Eye (tissue), 1 donor: ENCODE measurements around the gene LNPK.
"Not testable (repeated sequence)": the region's sequence is repeated elsewhere in the genome, so short reads cannot be mapped to it uniquely, and the experiment has no call there.

Source experiments
- DNase-seq: peaks from one replicate; pipeline ENCODE4 v3.0.0-alpha.2; 2015

Gene LNPK, protein sequence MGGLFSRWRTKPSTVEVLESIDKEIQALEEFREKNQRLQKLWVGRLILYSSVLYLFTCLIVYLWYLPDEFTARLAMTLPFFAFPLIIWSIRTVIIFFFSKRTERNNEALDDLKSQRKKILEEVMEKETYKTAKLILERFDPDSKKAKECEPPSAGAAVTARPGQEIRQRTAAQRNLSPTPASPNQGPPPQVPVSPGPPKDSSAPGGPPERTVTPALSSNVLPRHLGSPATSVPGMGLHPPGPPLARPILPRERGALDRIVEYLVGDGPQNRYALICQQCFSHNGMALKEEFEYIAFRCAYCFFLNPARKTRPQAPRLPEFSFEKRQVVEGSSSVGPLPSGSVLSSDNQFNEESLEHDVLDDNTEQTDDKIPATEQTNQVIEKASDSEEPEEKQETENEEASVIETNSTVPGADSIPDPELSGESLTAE

GRCh38 chr2:176001916-176002687 is at the start of gene LNPK:
Gene LNPK (minus strand): TSS chr2:176002267. CDS start chr2:175995584, 6,683 bp downstream.
- DNase-seq = peak; percentile 97

GRCh38 chr2:176039375-176039774 is 37.3 kb upstream of the LNPK start:
- no peak for DNase-seq

DNA sequence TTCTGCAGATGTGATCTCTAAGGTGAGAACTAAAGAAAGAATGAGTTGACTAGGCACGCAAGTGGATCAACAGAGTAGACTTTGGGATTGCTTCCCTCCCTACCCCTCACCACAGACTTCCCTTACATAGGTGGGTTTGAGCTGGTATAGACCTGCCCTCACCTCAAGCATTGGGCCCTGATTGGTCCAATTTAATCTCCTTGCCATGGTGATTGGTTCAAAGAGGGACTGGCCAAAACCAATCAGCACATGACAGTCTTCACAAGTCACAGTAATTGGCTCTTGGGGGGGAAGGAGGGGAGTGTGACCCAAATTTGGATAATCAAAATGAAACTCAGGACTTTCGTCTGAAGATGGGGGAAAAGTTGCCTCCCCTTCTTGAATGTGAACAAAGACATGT is 36.6 kb upstream of the LNPK start:
- DNase-seq = no peak

DNA sequence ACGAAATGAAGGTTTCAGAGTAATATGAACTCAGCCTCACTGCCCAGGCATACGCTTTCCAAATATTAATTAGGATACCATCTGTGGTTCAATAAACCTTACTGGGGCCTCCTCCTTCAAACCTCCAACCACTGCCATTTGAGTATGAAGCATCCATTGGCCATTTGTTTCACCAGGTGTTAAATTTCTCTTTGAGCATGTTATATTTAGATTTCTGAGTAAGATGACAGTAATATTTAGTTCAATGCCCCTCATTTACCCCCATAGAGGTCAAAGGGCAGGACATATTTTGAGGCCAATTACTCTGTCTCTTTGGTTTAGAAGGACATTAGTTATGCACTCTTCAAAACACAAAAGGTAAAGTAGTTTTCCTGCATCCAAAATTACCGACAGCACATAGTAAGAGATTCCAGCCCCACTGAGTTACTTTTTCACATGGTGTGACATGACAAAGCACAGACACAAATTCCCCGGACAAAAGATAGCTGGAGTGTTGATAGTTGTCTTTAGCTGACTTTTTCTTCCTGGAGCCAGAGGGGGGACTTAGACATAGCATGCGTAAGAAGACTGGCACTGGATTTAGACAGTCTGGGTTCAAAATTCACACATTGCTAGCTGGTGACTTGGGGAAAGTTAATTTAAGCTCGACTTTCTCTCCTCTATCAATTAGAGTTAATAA is 33.1 kb upstream of the LNPK start:
- no peak for DNase-seq

GRCh38 chr2:176027806-176028205 is 25.7 kb upstream of the LNPK start:
- DNase-seq = no peak

GRCh38 chr2:176025932-176026331 is 23.9 kb upstream of the LNPK start:
- no peak for DNase-seq

- DNase-seq = no peak
Measured at GRCh38 chr2:176024083-176024482, 22.0 kb upstream of the LNPK start.

GRCh38 chr2:176022048-176022447 is 20.0 kb upstream of the LNPK start:
- no peak for DNase-seq

GRCh38 chr2:176020400-176020799 is 18.3 kb upstream of the LNPK start:
- DNase-seq = no peak

DNA sequence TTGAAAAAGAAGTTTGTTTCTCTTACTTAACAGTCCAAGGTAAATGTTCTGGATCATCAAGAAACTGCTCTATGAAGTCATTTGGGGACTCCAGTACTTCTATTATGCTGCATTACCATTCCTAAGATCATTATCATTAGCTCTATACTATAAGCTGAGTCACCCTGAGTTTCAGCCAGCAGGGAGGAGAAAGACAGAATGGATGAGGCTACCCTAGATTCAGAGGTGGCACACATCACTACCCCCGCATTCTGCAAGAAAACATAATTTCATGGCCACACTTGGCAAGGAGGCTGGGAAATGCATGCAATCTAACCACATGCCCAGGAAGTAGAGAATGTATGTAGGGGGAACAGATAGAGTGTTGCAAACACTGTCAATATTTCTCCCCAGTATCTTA is 16.6 kb upstream of the LNPK start:
- DNase-seq = no peak

DNA sequence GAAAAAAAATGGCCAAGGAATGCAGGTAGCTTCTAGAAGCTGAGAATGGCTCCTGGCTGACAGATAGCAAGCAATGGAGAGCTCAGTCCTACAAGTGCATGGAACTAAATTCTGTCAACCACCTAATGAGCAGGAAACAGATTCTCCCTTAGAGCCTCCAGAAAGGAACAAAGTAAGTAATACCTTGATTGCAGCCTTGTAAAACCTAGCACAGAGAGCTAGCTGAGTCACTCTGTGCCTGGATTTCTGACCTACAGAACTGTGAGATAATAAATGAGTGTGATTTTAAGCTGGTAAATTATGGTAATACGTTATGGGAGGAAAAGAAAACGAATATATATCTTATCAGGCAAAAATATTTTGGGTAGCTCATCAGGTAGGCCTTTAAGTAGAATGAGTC is 7.4 kb upstream of the LNPK start:
- DNase-seq = no peak

- DNase-seq = no peak
Measured at GRCh38 chr2:176004934-176005333, 2.9 kb upstream of the LNPK start.

- DNase-seq = no peak
Measured at GRCh38 chr2:176003958-176004357, 1.9 kb upstream of the LNPK start.

DNA sequence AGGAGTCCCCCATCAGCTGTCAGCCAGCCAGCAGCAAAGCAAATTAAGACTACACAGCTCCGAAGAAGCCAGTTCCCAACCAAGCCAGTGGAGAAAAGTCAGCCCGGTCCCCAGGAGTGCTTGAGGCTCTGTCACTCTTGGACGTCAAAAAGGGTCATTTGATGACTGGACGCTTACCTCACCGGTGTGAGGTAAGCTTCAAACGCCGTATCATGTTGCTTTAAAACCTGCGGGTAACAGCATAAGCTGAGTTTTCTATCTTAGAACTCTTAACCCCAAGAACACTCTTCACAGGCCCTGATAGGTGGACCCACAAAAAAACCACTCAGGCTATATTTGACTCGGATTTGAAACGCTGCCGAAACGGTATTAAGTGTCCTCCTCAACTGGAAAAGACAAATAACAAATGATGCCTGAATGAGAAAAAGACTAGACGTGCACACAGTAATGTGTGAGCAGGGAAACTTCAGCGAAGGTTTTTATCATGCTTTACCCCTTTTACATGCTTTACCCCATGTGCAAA is 682 bp upstream of the LNPK start:
- no peak for DNase-seq

DNA sequence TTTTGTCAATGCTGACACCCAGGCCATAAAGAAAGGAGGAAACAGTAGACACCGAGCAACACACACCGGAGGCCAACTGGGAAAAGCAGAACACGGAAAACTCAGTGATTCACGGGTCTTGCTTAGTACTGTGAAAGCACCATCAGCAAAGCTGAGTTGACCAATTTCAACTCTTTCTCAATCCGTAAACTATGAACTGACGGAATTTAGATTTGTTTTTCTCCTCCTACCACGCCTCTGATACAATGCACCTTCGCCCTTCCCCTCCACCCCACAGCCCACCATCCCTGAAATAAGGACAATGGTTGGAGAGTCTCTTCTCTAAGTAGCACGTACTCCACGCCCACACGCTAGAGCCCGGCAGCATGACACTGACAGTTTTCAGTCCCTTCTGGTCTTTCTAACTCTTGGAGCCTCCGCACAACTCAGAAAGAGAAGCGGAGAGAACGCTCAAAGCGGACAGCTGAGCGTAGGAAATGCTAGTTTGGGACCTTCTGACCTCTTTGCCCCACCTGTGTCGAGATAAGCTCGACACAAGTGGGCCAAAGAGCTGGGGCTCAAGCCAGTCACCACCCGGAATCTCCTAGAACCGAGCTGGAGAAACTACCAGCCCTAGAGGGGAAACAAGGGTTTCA is 669 bp downstream of the LNPK start:
- DNase-seq = peak; percentile 87

GRCh38 chr2:175999283-175999819 is 2.7 kb downstream of the LNPK start:
- no peak for DNase-seq

GRCh38 chr2:175990099-175990498 is 12.0 kb downstream of the LNPK start:
- DNase-seq = no peak

- not testable (repeated sequence) for DNase-seq
Measured at GRCh38 chr2:175987126-175987525, 14.9 kb downstream of the LNPK start.

DNA sequence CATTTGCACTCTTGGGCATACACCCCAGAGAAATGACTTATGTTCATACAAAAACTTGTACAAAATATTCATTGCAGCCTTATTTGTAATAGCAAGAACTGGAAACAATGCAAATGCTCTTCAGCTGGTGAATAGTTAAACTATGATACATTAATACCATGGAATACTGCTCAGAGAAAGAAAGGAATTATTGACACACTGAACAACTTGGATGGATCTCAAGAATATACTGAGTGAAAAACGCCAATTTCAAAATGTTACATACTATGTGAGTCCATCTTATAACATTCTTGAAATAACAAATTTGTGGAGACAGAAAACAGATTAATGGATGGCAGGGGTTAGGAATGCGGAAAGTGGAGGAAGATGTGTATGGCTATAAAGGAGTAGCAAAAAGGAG is 17.2 kb downstream of the LNPK start:
- DNase-seq = no peak

GRCh38 chr2:175981551-175981950 is 20.5 kb downstream of the LNPK start:
- DNase-seq = no peak

- no peak for DNase-seq
Measured at GRCh38 chr2:175976391-175977157, 25.5 kb downstream of the LNPK start.

- DNase-seq = no peak
Measured at GRCh38 chr2:175973373-175973772, 28.7 kb downstream of the LNPK start.
